Measurements from ENCODE around the gene SAMD11.

The SAMD11 gene

GRCh38 chr1:903721-904271 is 19.9 kb upstream of the SAMD11 start:
- TF ChIP-seq CTCF (IDR thresholded peaks at IDR 0.05; ENCODE audit: insufficient read depth, missing control alignments) = no peak
- no peak for FAIRE-seq
- DNase-seq (ENCODE audit: insufficient read length, low spot score) = no peak

GRCh38 chr1:904310-904950 is 19.3 kb upstream of the SAMD11 start:
- no peak for FAIRE-seq
- TF ChIP-seq CTCF (IDR thresholded peaks at IDR 0.05; ENCODE audit: insufficient read depth, missing control alignments) = peak; percentile 82
- peak; percentile 55 for DNase-seq (ENCODE audit: insufficient read length, low spot score)

- TF ChIP-seq CTCF (IDR thresholded peaks at IDR 0.05; ENCODE audit: insufficient read depth, missing control alignments) = no peak
- no peak for FAIRE-seq
These were observed 18.5 kb upstream of the SAMD11 start for GRCh38 chr1:905071-905749.

DNA sequence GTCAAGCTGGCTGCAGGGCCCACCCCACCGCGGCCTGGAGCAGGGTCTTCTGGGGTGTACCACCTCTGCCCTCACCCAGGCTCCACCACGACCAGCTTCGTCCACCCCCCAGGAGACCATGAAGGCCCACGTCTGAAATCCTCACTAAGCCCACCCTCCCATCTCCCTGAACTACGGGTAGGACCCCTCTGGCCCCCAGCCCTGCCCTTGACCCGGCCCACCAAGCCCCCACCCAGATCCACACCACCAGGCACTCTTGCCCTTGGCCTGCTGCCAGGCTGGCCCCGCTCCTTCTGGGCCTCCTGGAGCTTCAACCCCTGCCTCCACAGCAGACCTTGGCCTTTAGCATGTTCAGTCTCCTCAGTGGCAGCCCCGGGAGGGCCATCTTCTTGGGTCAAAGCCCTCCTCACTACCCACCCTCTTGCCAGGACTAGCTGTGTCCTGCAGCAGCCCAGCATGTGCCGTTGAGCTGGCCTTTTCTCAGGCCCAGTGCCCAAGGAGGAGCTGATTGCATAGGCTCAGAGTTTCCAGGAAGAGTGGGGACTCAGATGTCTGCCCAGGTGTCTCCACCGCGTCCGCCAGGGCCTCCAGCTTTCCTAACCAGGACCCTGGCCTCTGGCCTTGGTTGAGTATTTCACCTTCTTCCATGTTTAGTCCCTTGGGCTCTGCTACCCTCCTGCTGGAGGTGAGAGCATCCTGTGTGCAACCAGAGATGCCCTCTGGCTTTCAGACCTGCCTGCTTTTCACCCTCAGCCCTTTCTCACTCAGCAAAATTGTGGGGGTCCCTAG is 17.7 kb upstream of the SAMD11 start:
- FAIRE-seq (no peak), DNase-seq (ENCODE audit: insufficient read length, low spot score) (no peak)
- TF ChIP-seq CTCF (IDR thresholded peaks at IDR 0.05; ENCODE audit: insufficient read depth, missing control alignments) = no peak

More at GRCh38 chr1:905071-905749, 18.5 kb upstream of the SAMD11 start:
- DNase-seq (ENCODE audit: insufficient read length, low spot score) = no peak

DNA sequence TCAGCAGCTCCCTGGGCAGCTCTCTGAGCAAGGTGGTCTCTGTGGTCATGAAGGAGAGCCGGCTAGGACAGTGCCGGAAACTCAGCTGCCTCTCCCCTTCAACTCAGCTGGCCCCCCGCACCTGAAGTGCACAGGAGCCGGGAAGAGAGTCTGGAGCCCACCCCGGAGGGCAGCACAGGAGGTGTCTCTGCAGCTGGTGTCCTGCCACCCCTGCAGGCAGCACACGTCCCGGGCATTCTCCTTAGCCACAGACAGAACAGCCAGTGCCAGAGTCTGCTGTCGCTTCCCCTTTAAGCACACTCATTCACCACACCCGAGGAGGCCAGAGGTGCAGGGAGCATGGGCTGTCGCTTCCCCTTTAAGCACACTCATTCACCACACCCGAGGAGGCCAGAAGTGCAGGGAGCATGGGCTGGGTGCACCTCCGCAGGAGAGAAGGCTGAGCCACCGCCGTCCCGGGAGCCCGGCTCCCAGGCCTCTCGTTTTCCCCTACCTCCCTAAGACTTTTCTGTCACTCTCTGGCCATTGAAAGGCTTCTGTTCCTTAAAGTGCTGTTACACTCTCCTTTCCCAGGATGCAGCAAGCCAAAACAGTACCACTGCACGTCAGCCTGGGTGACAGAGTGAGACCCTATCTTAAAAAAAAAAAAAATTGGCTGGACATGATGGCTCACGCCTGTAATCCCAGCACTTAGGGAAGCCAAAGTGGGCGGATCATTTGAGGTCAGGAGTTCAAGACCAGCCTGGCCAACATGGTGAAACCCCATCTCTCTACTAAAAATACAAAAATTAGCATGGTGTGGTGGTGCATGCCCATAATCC is 16.9 kb upstream of the SAMD11 start:
- no peak for FAIRE-seq
- no peak for TF ChIP-seq CTCF (IDR thresholded peaks at IDR 0.05; ENCODE audit: insufficient read depth, missing control alignments)
- DNase-seq (ENCODE audit: insufficient read length, low spot score) = no peak

- DNase-seq (ENCODE audit: insufficient read length, low spot score) = no peak
- FAIRE-seq = no peak
- no peak for TF ChIP-seq CTCF (IDR thresholded peaks at IDR 0.05; ENCODE audit: insufficient read depth, missing control alignments)
These were observed 15.9 kb upstream of the SAMD11 start for GRCh38 chr1:907611-908451.

All from D721Med (cell line).